GM18858 (cell line): ENCODE data around the gene COL20A1.

ENCODE experiments used
- ATAC-seq: cut with Tn5 transposase; IDR thresholded peaks from one replicate; pipeline ENCODE4 v1.9.1; 2021; ENCODE audit not compliant: unreplicated experiment

Gene COL20A1

DNA sequence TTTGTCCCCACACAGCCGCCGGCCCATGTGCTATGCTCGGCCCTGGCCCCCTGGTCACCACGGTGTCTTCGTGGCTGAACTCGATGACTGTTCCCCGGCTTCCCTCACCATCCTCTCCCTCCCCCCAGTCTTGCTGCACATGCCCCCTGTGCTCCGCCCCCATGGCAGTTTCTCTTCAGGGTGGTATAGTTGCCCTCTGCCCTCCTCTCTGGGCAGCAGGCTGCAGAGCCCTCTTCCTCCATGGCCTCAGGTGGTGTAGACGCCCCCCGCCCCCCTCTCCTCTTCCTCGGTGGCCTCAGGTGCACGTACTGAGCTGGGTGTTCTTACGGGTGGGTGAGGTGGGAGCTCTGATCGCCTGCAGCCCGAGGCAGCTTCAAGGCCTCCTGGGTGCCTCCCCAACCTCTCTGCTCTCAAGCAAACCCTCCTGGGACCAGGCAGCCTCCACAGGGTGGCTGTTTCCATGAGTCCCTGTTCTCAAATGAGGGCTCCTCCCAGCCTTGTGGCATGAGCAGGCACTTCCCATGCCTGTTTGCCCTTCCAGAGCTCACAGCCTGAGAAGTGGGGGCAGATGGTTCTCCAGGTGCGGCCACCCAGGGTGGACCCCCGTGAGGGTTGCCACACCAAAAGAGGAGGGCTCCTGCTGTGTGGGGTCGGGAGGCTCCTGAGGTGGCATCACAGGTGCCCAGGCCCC is 24.8 kb downstream of the COL20A1 start:
- ATAC-seq = no peak

DNA sequence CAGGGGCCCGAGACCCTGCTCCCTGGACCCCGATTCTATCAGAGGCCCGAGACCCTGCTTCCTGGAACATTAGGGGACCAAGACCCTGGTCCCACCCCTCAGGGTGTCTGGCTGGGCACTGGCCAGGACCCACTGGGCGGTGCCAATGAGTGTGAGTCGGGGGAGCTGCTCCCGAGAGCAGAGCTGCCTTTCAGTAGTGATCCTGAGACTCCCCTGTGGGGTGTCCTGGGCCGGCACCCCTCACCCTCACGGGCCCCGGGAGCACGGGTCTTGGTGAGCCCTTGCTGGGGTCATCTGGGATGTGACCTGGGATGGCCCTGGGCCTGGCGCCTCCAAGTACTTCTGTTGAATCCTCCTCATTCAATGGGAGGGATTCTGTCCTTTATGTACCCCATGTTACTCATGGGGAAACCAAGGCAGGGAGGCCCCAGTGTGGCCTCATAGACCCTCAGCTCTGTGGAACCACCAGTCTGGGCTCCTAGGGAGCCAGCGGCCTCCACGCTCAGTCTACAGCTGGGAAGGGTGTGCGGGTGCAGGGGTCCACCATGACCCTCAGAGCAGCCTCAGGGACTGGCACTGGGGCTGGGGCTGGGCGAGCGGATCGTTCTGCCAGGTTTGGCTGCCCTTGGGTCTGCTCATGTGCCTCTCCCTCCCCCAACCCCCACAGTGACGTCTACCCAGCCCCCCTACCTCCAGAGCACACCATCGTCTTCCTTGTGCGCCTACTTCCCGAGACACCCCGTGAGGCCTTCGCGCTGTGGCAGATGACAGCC is 25.6 kb downstream of the COL20A1 start:
- no peak for ATAC-seq

DNA sequence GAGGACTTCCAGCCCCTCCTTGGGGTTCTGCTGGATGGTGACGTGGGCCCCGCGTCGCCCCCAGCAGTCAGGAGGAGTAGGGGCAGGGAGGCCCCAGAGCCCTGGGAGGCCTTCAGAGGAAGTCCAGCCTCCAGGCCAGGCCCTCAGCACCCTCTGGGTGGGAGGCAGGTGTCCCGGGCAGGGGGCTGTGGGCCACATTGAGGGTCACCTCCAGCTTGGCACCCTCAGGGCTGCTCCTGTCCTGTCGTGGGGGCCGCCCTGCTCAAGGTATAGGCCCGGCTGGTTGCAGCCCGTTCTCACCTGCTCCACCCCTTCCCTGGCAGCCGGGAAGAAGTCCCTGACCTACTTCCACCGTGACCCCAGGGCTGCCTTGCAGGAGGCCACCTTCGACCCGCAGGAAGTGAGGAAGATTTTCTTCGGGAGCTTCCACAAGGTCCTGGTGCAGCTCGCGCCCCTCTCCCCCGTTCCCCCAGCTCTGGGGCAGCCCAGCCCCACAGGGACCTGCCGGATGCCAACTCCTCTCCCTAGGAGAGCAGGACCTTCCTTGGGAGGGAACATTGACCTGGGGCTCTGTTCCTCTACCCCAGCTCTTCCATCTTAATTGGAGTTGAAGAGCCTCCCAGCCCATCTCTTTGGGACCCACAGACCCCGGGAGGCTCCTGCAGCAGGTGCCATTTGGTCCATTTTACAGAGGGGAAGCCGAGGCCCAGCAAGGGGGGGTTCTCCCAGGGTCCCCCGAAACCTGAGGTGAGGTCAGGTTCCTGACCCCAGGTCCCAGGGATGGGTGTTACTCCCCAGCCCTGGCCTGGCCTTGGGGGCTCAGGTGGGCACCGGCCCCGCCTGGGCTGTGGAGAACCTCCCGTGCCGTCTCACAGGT is 26.4 kb downstream of the COL20A1 start:
- no peak for ATAC-seq

DNA sequence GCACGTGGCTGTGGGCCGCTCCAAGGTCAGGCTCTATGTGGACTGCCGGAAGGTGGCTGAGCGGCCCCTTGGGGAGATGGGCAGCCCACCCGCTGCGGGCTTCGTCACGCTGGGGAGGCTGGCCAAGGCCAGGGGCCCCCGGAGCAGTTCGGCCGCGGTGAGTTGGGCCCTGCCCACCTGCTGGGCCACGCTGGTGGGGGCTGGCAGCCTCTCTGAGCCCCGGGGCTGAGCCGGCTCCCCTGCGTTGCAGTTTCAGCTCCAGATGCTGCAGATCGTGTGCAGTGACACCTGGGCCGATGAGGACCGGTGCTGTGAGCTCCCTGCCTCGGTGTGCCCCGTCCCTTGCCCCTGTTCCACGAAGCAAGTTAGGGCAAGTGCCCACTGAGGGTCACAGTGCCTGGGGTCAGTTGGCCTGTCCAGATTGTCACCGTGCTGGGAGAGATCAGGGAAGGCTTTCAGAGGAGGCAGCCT is 27.1 kb downstream of the COL20A1 start:
- no peak for ATAC-seq

DNA sequence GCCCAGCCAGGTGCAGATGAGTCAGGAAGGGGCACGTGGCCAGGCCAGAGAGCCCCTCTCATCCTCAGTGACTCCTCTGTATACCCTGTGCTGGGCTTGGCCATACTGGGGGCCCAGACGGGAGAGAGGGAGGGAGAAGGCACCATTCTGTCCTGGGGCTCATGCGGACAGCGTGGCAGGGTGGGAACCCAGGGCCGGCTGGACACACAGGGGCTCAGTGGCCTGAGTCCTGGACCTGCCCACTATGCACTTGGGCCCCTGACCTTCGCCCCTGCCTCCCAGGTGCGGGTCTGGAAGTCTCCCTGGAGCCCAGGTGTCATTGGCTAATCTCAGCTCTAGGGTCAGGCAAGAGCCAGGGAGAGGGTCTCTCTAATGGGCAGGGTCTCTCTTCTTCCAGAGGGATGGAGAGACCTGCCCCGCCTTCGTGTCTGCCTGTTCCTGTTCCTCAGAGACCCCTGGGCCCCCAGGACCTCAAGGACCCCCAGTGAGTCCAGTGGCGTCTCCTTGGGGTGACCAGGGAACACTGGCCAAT is 27.7 kb downstream of the COL20A1 start:
- ATAC-seq = no peak

DNA sequence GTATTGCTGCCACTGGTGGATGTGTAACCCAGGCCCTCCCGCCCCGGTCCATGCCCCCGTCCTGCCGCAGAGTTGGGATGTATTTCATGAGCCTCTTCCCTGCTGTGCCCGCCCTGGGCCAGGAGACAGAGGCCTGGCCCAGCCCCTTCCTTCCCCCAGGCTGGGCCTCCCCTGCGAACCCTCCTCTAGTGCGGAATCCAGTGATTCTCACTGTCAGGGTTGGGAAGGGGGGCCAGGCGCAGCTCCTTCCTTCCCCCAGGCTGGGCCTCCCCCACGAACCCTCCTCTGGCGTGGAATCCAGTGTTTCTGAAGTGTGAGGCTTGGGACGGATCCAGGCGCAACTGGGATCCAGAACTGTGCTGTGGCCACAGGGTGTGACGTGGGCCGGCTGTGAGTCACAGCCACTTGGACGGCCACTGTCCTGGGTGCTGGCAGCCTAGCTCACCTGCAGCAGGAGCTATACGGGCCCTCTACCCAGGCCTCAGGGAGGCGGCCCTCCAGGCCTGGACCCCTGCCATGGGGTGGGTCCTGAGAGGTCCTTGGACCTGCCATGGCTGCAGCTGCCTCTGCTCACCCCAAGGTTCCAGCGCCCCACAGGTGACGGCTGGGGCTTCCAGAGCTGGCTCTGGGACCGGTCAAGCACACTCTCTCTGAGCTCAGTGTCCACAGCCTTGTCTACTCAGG is 28.3 kb downstream of the COL20A1 start:
- ATAC-seq = no peak

DNA sequence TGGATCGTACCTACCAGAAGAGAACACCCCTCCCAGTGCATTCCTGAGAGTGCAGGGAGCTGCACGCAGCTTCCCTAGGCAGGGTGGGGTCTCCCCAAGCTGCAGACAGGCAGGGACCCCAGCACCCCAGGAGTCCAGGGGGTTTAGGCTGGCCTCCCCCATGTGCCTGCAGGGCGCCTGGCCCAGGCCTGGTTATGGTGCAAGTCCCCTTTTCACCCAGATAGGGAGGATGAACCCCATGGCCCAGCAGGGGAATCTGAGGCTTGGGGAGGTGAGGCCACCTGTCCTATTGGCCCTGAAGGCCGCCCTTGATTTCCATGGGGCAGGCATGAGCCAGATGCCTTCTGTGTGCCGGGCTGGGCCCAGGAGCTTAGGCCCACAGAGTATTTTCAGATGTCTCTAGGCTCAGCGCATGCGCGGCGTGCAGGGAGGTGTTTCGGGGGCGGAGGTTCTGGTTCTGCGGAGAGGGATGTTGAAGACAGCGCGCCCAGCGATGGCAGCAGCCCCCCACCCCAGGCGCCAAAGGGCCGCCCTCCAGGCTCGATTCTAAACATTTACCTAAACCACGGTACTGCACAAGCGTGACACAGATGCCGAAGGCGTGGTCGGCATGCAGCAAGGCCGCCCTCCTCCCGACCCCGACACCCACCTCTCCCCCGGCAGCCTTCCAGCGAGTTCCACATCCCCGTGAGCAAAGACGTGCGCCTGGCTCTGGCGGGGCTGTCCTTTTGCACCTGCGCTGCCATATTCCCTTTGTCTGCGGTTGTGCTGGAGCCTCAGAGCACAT is 29.4 kb downstream of the COL20A1 start:
- ATAC-seq = no peak

DNA sequence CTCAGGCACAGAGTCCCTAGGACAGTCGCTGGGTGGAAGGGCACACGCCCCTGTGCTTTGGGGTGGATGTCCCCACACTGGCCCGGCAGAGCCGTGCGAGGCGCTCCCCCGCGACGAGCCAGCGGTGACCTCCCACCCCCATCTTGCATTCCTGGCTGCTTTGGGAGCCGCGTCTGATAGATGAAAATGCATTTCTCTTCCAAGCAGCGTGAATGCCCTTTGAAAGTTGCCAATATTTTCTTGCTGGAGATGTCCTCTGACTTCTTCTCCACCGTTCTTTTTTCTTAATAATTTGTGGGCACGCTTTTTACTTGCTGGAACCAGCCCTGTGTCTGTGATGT is 29.9 kb downstream of the COL20A1 start:
- ATAC-seq = no peak

DNA sequence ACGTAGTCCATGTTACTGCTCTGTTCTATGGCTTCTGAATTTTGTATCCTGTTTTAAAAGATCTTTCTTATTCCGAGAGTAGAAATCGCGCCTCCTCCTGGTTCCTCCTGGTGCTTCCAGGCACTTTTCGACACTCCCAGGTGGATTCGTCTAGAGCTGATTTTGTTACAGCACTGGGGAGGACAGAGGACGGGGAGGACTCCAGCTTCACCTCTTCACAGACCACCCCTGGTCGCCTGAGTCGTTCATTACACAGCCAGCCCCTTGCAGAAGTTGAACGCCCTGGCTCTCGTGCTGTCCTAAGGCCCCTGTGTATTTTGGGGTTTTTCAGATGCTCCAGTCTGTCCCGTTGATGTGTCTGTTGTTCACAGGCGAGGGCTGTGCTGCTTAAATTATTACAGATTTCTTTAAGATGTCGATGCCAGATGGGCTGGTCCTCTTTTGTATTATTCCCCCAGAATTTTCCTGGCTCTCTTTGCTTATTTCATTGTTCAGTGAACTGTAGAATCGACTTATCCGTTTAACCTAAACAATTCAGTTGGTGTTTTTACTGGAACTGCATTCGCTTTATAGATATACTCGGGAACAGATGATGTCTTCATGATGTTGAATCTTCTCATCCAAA is 30.5 kb downstream of the COL20A1 start:
- no peak for ATAC-seq

DNA sequence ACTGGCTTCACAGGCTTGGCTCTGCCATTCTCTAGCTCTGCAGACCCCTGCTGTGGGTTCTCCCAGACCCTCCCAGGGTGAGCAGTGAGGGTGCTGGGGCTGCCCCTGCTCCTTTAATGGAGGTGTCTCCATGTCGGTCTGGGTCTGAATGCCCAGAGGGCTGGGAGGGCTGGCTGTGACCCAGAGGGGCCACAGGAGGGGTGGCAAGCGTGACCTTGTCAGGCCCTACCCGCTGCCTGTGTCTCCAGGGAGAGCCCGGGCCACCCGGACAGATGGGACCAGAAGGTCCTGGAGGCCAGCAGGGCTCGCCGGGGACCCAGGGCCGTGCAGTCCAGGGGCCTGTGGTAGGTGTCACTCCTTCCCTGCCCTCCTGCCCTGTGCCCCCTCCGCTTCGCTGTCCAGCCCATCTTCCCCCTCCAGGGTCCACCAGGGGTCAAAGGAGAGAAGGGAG is 32.1 kb downstream of the COL20A1 start:
- no peak for ATAC-seq

DNA sequence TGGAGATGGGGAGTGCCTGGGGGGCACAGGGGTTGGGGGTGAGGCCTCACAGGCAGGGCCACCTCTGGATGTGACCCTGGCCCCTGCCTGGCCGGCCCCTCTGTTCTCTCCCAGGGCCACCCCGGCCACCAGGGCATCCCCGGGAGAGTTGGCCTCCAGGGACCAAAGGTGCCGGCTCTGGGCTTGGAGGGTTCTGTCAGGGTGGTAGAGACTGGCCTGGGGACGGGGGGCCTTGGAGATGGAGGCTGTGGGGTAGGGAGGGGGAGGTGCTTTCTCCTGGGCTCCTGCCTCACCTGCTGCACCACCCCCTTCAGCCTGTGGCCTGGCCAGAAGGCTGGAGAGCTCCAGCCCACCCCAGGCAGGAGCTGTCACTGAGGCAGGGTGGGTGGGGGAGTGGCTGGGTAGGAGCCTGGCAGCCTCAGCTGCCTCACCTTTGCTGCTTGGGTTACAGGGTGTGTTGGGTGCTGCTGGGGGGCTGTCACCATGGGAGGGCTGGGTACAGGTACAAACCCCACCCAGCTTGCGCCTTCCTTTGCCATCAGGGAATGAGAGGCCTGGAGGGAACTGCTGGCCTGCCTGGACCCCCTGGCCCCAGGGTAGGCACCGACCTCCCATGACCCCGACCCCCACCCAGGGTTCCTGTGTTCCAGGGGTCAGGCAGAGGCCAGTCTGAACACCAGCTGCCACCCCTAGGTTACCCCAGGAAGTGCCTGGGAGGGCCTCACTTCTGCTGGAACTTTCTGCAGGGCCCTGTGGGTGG is 32.7 kb downstream of the COL20A1 start:
- no peak for ATAC-seq

DNA sequence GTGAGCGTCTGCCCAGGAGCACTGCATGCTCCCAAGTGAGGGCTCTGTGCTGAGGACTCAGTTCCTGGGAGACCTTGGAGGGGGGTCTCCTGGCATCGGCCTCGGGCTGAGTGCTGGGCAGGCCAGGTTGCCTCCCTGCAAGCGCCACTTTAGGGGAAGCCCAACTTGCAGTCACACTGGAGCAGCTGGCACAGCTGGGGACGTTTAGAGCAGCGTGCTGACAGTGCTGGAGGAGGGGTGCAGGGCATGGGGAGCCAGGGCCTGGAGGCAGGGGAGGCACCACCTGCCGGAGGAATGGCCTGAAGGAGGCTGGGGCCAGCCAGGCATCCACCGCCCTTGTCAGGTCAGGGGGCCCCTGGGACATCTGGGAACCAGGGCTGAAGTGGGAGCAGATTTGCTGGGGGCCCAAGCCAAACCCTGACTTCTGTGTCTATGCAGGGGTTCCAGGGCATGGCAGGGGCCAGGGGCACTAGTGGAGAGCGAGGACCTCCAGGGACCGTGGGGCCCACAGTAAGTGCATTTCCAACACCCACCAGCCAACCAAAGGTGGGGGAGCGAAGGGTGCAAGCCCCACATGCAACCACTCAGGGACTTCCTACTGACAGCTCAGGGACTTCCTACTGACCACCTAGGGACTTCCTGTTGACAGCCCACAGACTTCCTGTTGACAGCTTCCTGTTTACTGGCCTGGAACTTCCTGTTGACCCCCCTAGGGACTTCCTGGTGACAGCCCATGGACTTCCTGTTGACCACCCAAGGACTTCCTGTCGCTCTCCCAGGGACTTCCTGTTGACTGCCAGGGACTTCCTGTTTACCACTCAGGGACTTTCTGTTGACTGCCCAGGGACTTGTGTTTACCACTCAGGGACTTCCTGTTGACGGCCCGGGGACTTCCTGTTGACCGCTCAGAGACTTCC is 33.6 kb downstream of the COL20A1 start:
- no peak for ATAC-seq

DNA sequence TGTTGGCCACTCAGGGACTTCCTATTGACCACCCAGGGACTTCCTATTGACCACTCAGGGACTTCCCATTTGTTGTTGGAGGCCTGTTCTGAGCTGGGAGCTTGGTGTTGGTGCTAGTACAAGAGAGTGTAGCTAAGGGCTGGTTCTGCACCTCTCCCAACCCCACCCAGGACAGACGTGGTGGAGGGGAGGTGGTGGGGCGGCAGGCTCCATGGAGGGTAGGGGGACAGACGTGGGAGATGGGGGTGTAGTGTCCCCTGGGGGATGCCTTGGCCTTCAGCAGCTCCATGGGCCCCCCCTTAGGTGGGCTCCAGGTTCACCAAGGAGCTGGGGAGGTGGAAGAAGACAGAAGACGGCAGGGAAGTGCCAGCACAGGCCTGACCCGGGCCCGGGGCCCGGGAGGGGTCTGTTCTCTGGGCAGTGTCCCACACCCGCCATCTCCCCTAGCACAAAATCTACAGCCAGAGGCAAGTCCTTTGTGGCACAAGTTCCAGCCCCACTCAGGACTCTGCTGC is 34.3 kb downstream of the COL20A1 start:
- ATAC-seq = no peak

DNA sequence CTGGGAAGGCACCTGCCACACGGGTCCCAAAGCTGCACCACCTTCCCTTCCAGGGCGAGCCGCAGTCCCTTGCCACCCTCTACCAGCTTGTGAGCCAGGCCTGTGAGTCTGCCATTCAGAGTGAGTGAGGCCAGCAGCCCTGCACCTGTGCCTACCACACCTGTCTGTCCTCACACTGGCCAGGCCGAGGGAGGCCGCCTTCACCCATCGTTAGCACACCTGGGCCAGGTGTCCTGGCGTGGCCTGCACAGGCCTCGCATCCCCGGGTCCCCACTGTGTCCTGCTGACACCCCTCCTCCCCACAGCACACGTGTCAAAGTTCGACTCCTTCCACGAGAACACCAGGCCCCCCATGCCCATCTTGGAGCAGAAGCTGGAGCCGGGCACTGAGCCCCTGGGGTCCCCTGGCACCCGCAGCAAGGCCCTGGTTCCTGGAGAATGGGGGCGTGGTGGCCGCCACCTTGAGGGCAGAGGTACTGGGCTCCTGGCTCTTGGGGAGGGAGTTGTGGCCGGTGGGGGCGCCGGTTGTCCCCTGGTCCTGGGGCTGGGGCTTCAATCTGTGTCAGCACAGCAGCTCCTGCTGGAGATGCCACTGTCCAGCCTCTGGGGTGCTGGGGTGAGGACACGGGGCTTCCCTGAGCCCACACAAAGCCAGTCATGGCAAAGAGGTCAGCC is 35.2 kb downstream of the COL20A1 start:
- ATAC-seq = no peak

DNA sequence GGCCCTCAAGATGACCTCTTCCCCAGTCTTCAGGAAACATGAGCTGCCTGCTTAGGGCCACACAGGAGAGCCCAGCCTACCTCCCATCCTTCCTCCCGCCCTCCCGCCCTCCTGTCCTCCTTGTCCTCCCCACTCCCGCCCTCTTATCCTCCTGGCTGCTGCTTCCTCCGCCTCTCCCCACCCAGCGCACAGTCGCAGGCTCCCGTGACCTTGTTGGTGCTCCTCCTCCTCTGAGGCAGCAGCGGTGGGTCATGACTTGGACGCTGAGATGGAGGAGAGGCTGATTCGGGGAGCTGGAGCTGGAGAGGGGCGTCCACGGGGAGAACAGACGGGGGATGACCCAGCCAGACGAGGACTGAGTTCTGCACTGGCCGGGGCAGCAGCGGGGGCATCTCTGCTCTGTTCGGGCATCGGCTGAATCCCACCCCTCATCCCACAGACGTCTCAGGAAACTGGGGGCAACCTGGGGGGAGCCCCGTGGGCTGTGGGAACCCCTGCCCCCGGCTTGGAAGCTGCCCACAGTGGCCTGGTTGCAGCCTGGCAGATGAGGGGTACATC is 35.8 kb downstream of the COL20A1 start:
- ATAC-seq = no peak

DNA sequence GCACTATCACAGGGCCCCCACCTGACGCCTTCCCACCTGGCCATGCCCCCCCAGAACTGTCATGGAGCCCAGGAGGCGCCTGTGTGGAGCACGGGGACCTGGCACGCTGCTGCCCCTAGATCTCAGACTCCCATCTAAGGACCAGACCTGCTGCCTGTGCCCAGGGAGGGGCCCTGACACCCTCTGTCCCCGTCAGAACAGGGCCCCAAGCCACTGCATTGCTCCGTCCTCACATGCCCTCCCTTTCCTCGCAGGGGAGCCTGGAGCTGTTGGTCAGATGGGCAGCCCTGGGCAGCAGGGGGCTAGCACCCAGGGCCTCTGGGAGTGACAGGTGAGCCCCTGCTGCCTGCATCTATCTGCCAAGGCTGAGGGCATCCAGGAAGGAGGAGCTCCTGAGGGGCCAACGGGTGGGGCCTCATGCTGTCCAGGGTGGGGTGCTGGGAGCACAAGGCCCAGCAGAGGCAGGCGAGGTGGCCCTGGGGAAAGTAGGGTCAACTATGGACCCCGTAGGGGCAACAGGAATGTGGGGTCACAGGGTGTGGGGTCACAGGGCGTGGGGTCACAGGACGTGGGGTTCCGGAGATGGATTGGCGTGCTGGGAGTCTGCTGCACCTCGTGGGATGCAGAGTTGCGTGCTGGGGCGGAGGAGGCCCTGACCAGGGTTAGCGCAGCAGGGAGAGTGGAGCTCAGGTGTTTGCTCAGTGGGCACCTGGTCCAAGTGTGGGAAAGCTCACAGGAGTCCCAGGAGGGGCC is 36.5 kb downstream of the COL20A1 start:
- ATAC-seq = no peak
